OCI-LY3 (cell line): Measurements from ENCODE around the gene MEMO1.

Source experiments
- CTCF ChIP-seq: fragments of 200-600, 300-600 bp; sonication (generic); IDR thresholded peaks from 2 replicates; pipeline ENCODE4 v1.5.1; 2014; ENCODE audit warnings: antibody characterized with exemption, low read length, low read depth
- EZH2phosphoT487 ChIP-seq: fragments of 200-600 bp; shearing (Covaris generic); IDR thresholded peaks from 2 replicates; pipeline ENCODE4 v1.6.1; 2018; ENCODE audit warnings: antibody characterized with exemption, mixed run types, low read depth

- TF ChIP-seq CTCF (no peak), EZH2phosphoT487 (no peak)
Observed at GRCh38 chr2:31943636-31944225, 67.1 kb downstream of the MEMO1 start.
